Measurements from ENCODE around the gene NBPF3. TPM values are rescaled to one million over a fixed set of nuclear protein-coding genes. Genes with fewer than 3 reads are reported as not detected.
A peak's percentile ranks its signal among the peaks of the same experiment; 100 is the strongest.

Gene NBPF3
- total RNA-seq, 1 experiment from 2014 or later, result 21.4 TPM

DNA sequence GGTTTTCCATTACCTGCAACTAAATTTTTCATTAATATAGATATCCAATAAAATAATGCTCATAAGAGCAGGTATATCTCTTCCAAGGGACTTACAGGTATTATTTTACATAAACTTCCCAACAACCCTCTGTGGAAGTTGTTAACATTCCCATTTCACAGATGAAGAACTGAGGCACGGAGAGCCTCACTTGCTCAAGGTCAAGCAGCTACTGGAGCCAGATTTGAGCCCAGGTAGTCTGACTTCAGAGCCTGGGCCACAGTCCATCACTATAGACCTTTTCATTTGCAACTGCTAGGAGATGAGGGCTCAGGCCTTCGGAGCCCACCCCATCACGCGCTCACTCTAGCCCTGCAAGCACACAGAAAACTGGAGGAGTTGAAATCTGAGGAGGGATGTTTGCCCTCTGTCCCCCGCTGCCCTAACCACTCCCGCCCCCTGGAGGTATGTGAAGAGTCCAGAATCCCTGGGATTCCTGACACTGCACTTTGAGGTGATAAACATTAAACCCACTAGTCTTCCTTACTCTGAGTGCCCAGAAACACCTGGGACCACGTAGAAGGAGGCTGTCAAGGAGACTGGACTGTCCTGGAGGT, 57.6 kb downstream of the NBPF3 start:
- CTCF ChIA-PET, result interaction anchor here (1.1 to 3.5 kb wide), 3 partner anchors 11 to 127 kb away, joined by 4 to 15 read pairs (median 5); partner anchors contain the start of gene ALPL
- POLR2A ChIA-PET, result no interaction called here
- DNase-seq (ENCODE audit: low spot score), result peak; percentile 69
- Mint-ChIP-seq H3K4me1 (peaks cover 10% of the 10 kb centered on the region), H3K27ac (no peak overlapping the region), H3K36me3 (no peaks in the 10 kb centered on the region), H3K4me3 (no peak overlapping the region), H3K27me3 (ENCODE audit: low read depth) (peaks cover 4% of the 10 kb centered on the region), H3K9me3 (no peaks in the 10 kb centered on the region)
- peak; percentile 92 for ATAC-seq
- no peak for TF ChIP-seq ZNF138 (CRISPR knock-in tag; conservative IDR thresholded peaks at IDR 0.05)
- no peak for TF ChIP-seq ATF1 (CRISPR knock-in tag; IDR thresholded peaks at IDR 0.05)
- TF ChIP-seq SMAD3 (CRISPR knock-in tag; IDR thresholded peaks at IDR 0.05; ENCODE audit: borderline replicate concordance), result no peak
- no peak for TF ChIP-seq FOXJ3 (CRISPR knock-in tag; IDR thresholded peaks at IDR 0.05; ENCODE audit: borderline replicate concordance)
- TF ChIP-seq, protein P1, sequence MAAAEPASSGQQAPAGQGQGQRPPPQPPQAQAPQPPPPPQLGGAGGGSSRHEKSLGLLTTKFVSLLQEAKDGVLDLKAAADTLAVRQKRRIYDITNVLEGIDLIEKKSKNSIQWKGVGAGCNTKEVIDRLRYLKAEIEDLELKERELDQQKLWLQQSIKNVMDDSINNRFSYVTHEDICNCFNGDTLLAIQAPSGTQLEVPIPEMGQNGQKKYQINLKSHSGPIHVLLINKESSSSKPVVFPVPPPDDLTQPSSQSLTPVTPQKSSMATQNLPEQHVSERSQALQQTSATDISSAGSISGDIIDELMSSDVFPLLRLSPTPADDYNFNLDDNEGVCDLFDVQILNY (CRISPR knock-in tag; IDR thresholded peaks at IDR 0.05), result no peak
- TF ChIP-seq NFE2L1 (CRISPR knock-in tag; IDR thresholded peaks at IDR 0.05), result no peak

DNA sequence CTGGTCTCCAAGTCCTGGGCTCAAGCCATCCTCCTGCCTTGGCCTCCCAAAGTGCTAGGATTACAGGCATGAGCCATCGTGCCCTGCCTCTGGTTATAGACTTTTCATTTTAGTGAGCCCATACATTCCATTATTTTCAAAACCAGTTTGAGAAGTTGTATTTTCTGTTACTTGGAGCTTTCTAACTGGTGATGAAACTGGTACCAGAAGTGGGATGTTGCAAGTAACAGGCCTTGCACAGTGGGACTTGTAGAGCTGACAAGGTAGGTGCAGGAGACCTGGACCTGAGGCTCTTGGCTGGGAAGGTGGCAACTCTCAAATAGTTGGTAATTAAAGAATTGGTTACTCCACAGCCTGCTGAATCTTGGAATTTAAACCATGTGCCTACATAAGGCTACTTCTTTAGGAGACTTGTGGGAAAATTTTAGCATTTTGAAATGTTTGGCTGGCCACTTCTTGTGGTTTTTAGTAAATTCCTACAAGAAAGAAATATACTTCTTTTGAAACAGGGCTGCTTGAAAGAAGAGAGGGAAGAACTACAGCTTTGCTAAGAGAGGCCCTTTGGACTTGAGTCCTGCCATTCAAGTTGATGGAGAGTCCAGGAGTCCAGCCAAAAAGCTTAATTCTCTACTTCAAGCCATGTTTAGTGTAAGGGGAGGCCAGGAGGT, 59.5 kb downstream of the NBPF3 start:
- Mint-ChIP-seq H3K4me3 (no peak overlapping the region), H3K9me3 (no peaks in the 10 kb centered on the region), H3K36me3 (no peaks in the 10 kb centered on the region), H3K4me1 (peaks cover 8% of the 10 kb centered on the region), H3K27me3 (ENCODE audit: low read depth) (peaks cover 6% of the 10 kb centered on the region), H3K27ac (no peak overlapping the region)
- ATAC-seq (no peak), DNase-seq (ENCODE audit: low spot score) (no peak)
- ChIA-PET CTCF (interaction anchor here (2.0 kb wide), 2 partner anchors 129 to 131 kb away, joined by 7 read pairs; no protein-coding TSS in a partner anchor), POLR2A (no interaction called here)
- TF ChIP-seq MYBL2 (CRISPR knock-in tag; IDR thresholded peaks at IDR 0.05), result no peak
- TF ChIP-seq ZNF416 (CRISPR knock-in tag; IDR thresholded peaks at IDR 0.05), result no peak

DNA sequence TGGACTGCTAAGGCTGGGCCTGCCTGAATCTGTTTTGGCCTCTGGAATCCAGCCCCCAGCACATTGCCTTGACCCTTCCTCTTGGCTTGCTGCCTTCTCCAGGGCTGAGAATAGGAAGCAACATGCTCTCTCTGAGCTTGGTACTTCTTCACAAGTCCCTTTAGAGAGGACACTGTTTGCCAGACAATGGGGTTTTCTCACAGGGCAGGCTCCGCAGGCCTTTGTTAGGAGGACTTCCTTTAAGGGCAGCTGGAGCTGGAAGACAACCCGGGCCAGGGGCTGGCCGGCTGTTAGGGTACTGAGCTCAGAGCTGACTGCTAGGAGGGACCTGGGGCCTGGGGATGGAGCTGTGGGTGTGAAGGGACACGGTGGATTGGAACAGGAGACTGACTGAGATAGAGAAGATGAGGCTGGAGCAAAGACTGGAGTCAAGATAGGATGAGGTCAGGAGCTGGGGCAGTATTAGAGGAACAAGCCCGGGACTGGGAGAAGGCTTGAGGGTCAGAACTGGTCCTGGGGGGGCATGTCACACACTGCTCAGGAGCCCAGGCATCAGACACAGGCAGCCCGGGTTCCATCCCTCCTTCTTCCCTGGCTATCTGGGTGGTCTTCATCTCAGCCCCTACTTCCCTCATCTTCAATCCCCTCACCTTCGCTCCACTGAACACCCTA, 63.9 kb downstream of the NBPF3 start:
- peaks cover 22% of the 10 kb centered on the region for H3K27me3 Mint-ChIP-seq (ENCODE audit: low read depth)
- no peak for TF ChIP-seq ZNF317 (CRISPR knock-in tag; IDR thresholded peaks at IDR 0.05; ENCODE audit: borderline replicate concordance, low read depth)
- TF ChIP-seq ZNF423 (CRISPR knock-in tag; IDR thresholded peaks at IDR 0.05), result no peak
- TF ChIP-seq, protein P2, sequence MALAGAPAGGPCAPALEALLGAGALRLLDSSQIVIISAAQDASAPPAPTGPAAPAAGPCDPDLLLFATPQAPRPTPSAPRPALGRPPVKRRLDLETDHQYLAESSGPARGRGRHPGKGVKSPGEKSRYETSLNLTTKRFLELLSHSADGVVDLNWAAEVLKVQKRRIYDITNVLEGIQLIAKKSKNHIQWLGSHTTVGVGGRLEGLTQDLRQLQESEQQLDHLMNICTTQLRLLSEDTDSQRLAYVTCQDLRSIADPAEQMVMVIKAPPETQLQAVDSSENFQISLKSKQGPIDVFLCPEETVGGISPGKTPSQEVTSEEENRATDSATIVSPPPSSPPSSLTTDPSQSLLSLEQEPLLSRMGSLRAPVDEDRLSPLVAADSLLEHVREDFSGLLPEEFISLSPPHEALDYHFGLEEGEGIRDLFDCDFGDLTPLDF (CRISPR knock-in tag; IDR thresholded peaks at IDR 0.05), result no peak
- TF ChIP-seq, protein P3, sequence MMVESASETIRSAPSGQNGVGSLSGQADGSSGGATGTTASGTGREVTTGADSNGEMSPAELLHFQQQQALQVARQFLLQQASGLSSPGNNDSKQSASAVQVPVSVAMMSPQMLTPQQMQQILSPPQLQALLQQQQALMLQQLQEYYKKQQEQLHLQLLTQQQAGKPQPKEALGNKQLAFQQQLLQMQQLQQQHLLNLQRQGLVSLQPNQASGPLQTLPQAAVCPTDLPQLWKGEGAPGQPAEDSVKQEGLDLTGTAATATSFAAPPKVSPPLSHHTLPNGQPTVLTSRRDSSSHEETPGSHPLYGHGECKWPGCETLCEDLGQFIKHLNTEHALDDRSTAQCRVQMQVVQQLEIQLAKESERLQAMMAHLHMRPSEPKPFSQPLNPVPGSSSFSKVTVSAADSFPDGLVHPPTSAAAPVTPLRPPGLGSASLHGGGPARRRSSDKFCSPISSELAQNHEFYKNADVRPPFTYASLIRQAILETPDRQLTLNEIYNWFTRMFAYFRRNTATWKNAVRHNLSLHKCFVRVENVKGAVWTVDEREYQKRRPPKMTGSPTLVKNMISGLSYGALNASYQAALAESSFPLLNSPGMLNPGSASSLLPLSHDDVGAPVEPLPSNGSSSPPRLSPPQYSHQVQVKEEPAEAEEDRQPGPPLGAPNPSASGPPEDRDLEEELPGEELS (CRISPR knock-in tag; IDR thresholded peaks at IDR 0.05), result no peak
- TF ChIP-seq, protein P4, sequence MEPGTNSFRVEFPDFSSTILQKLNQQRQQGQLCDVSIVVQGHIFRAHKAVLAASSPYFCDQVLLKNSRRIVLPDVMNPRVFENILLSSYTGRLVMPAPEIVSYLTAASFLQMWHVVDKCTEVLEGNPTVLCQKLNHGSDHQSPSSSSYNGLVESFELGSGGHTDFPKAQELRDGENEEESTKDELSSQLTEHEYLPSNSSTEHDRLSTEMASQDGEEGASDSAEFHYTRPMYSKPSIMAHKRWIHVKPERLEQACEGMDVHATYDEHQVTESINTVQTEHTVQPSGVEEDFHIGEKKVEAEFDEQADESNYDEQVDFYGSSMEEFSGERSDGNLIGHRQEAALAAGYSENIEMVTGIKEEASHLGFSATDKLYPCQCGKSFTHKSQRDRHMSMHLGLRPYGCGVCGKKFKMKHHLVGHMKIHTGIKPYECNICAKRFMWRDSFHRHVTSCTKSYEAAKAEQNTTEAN (CRISPR knock-in tag; IDR thresholded peaks at IDR 0.05), result no peak
- TF ChIP-seq, protein P5, sequence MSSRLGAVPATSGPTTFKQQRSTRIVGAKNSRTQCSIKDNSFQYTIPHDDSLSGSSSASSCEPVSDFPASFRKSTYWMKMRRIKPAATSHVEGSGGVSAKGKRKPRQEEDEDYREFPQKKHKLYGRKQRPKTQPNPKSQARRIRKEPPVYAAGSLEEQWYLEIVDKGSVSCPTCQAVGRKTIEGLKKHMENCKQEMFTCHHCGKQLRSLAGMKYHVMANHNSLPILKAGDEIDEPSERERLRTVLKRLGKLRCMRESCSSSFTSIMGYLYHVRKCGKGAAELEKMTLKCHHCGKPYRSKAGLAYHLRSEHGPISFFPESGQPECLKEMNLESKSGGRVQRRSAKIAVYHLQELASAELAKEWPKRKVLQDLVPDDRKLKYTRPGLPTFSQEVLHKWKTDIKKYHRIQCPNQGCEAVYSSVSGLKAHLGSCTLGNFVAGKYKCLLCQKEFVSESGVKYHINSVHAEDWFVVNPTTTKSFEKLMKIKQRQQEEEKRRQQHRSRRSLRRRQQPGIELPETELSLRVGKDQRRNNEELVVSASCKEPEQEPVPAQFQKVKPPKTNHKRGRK (CRISPR knock-in tag; IDR thresholded peaks at IDR 0.05; ENCODE audit: borderline replicate concordance), result no peak
- TF ChIP-seq, protein P1 (CRISPR knock-in tag; IDR thresholded peaks at IDR 0.05), result no peak
- no peak for TF ChIP-seq SP1 (CRISPR knock-in tag; conservative IDR thresholded peaks at IDR 0.05)
- no peaks in the 10 kb centered on the region for H3K36me3 Mint-ChIP-seq
- DNase-seq (ENCODE audit: low spot score), result no peak
- no peak for ATAC-seq
- ChIA-PET CTCF (interaction anchor here (0.5 to 1.5 kb wide), 3 partner anchors 13 to 290 kb away, joined by 3 to 7 read pairs (median 6); no protein-coding TSS in a partner anchor), POLR2A (no interaction called here)
- peaks cover 6% of the 10 kb centered on the region; the same call in 1 of the 2 replicates for H3K4me1 Mint-ChIP-seq
- no peak overlapping the region for H3K4me3 Mint-ChIP-seq
- H3K9me3 Mint-ChIP-seq, result no peaks in the 10 kb centered on the region
- no peak overlapping the region for H3K27ac Mint-ChIP-seq

All from WTC11 (cell line).